HG03175 (cell line): ENCODE data around the gene TMED10.
A peak's percentile ranks its signal among the peaks of the same experiment; 100 is the strongest.
"Not testable (repeated sequence)": the region's sequence is repeated elsewhere in the genome, so short reads cannot be mapped to it uniquely, and the experiment has no call there.

ENCODE experiments used
- ATAC-seq: cut with Tn5 transposase; IDR thresholded peaks from one replicate; pipeline ENCODE4 v1.9.1; 2021; ENCODE audit warnings: mild to moderate bottlenecking, moderate library complexity; ENCODE audit not compliant: unreplicated experiment

Gene TMED10

GRCh38 chr14:75163677-75164076 lies 12.7 kb downstream of the TMED10 start:
- ATAC-seq: no peak

GRCh38 chr14:75162631-75163030 lies 13.8 kb downstream of the TMED10 start:
- no peak for ATAC-seq

DNA sequence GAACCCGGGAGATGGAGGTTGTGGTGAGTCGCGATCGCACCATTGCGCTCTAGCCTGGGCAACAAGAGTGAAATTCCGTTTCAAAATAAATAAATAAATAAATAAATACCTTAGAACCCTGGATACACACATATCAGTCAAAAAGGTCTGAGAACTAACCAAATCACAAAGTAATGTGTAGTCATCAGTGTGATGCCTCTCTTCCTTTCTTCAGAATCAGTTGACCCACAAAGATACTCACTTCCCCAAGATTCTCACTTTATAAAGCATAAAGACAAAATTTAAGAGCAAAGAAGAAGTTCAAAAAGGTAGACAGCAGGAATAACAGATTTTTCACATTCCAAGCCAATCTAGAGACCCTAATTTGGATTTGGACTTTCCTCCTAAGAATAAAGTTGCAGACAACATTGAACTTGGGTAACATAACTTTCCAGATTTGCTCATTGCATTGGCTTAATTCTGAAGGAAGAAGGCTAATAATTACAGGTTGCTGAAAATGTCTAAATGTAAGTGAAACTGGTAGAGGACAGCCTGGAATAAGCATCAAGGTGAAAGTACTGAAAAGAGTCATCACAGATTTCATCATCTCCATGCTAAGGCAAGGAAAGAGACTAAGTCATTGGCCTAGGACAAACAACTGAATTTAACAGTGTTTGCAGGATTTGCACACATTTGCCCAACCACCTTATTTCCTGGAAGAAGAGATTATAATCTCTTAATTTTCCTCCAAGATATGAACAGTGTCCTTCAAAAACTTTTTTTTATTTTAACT lies 17.4 kb downstream of the TMED10 start:
- peak; percentile 73 for ATAC-seq

DNA sequence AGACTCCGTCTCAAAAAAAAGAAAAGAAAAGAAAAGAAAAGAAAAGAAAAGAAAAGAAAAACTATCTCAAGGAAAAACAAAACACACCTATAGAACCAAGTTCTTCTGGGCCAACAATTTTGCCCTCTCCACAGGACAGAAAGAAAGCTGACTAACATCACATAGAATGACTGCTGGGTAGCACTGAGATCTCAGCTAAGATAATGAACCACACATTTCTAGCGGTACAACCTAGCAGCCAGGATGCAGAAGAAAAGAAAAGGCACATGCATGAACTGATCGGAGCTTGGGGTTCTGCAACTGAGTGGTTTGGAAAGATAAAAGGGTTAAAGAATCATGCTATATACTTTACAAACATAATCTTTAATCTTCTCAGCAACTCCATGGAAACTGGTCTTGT lies 19.5 kb downstream of the TMED10 start:
- ATAC-seq: no peak

- no peak for ATAC-seq
These were observed 20.3 kb downstream of the TMED10 start for GRCh38 chr14:75156111-75156510.

DNA sequence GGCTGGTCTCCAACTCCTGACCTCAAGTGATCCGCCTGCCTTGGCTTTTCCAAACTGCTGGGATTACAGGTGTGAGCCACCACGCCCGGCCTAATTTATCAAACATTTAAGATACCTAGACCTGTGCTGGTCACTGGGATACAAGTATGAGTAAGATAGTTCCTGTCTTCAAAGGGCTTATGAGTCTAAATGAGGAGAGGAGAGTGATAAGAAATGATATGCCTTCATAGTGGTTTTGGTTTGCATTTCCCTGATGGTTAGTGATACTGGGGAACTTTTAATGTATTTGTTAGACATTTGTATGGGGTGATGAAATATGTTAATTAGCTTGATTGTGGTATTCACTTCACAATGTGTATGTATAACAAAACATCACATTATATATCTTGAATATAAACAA lies 21.2 kb downstream of the TMED10 start:
- ATAC-seq: no peak

GRCh38 chr14:75153295-75153694 lies 23.1 kb downstream of the TMED10 start:
- ATAC-seq: no peak

GRCh38 chr14:75151851-75152250 lies 24.6 kb downstream of the TMED10 start:
- ATAC-seq: no peak

GRCh38 chr14:75150637-75151036 lies 25.8 kb downstream of the TMED10 start:
- not testable (repeated sequence) for ATAC-seq

DNA sequence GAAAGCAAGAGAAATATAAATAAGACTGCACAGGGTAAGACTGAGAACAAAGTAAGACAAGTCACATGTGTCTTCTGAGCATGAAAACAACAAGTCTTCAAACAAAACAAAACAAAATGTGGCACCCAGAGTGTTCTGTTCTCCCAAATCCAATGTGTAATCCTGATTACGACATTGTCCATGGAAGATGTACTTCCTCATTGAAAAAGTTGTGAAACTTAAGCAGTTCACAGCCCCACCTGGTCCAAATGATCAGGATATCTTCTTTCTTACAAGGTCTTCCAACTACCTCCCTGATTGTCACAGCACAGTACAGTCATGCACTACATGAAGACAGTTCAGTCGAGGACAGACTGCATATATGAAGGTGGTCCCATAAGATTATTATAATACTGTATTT lies 26.3 kb downstream of the TMED10 start:
- no peak for ATAC-seq

GRCh38 chr14:75147423-75148071 lies 28.9 kb downstream of the TMED10 start:
- no peak for ATAC-seq

GRCh38 chr14:75144944-75145343 lies 31.5 kb downstream of the TMED10 start:
- ATAC-seq: no peak

GRCh38 chr14:75143761-75144527 lies 32.5 kb downstream of the TMED10 start:
- ATAC-seq: no peak

DNA sequence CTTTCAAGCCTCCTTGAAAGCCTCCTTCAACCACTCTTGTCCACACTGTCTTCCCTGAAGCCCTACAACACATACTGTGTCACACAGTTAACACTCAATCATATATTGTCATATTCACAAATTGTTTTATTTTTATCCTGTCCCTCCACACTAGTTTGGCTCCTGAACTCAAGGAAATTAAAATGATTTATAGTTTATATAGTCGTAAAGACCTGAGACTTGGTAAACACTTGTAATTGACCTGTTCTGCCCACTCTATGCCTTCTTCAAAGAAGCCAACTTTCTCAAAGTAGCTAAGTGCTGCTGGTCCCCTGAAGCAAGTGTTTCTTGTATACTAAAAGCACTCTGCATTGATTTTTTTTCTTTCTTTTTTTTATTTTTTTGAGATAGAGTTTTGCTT lies 33.9 kb downstream of the TMED10 start:
- no peak for ATAC-seq

- no peak for ATAC-seq
These were observed 34.4 kb downstream of the TMED10 start for GRCh38 chr14:75141967-75142366.

DNA sequence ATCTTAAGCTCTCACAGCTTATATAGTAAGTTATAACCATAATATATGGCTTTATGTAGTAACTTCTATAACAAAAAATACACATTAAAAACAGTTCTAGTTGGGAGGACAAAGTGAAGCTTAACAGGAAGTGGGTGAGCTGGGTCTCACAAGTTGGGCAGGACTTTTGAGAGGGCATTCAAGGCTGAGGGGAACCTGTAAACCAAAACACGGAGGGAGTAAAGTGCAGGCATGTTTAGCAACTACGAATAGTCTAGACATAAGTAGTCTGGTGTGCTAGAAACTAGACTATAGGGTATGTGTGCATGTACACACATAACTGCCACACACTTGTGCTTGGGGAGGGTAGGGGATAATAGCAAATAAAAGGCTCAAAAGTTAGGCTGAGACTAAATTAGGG lies 35.4 kb downstream of the TMED10 start:
- no peak for ATAC-seq

DNA sequence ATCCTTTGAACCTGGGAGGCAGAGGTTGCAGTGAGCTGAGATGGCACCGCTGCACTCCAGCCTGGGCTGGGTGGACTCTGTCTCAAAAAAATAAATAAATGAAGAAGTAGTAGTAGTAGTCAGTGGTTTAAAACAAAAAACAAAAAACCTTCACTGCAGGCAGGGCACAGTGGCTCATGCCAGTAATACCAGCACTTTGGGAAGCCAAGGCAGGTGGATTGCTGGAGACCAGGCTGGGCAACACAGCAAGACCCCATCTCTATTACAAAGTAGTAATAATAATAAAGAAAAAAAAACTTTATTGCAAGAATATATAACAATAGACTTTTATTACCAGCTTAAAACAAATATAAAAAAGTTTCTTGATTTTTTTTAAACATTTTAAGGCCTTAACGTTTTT lies 35.8 kb downstream of the TMED10 start:
- ATAC-seq: no peak

DNA sequence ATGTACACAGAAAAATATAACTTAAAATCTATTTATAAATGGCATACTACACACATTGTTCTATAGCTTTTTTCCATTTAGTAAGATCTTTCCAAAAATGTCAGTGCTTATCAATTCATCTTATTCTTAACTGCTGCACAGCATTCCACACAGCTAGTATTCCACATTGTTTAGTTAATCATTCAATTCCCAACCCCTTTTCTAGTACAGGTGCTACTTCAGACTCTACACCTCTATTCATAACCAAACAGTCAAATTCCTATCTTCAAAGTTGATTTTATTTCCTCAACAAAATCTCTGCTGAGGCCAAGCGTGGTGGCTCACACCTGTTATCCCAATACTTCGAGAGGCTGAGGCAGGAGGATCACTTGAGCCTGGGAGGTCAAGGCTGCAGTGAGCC lies 37.2 kb downstream of the TMED10 start:
- no peak for ATAC-seq

DNA sequence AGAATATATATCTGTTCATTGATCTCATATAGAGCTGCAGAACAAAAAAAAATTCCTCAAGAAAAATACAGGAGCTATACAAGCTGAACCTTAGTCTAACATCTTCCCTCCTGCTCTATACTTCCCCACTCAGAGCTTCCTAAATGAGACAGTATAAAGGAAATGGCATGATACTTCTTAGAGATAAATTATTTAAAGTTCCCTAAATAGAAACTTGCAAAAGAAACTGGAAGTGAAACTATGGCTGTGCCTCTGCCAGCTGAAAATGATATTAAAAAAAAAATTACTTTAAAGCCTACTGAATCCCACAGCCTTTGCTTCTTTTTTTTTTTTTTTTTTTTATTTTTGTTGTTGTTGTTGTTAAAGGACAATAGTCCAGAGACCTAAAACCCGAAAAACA lies 37.9 kb downstream of the TMED10 start:
- no peak for ATAC-seq

DNA sequence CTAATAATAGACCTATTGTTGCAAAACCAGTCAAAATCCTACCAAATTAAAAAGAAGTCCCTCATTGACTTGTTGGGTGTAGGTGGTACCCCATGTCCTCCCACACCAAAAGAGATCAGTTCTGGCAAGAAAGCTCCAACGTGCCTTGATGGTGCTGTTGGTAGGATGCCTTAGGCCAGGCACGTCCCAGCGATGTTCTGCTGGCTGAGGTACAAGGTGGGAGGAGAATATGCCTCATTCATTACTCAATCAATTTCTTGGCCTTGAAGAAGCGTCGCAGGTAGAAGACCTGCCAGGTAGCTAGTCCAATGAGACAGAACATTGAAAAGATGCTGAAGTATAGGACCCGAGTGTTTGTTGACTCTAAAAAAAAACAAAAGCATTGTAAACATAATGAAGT lies 41.8 kb downstream of the TMED10 start:
- no peak for ATAC-seq

DNA sequence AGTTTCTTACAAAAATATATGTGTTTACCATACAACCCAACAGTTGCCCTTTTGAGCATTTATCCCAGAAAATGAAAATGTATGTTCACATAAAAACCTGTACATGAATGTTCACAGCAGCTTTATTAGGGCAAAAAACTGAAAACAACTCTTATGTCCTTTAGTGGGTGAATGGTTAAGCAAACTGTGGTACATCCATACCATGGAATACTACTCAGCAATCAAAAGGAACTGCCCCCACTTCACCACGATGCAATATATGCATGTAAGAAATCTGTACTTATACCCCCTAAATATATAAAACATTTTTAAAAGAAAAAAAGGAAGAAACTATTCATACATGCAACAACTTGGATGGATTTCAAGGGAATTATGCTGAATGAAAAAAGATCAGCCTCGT lies 42.8 kb downstream of the TMED10 start:
- ATAC-seq: no peak
